ENCODE results near the gene SHB. TPM values are rescaled to one million over a fixed set of nuclear protein-coding genes. Genes with fewer than 3 reads are reported as not detected.

Gene SHB
- total and polyA plus RNA-seq, 11 donors, result 7.8 to 31.4 (median 21.4) TPM

DNA sequence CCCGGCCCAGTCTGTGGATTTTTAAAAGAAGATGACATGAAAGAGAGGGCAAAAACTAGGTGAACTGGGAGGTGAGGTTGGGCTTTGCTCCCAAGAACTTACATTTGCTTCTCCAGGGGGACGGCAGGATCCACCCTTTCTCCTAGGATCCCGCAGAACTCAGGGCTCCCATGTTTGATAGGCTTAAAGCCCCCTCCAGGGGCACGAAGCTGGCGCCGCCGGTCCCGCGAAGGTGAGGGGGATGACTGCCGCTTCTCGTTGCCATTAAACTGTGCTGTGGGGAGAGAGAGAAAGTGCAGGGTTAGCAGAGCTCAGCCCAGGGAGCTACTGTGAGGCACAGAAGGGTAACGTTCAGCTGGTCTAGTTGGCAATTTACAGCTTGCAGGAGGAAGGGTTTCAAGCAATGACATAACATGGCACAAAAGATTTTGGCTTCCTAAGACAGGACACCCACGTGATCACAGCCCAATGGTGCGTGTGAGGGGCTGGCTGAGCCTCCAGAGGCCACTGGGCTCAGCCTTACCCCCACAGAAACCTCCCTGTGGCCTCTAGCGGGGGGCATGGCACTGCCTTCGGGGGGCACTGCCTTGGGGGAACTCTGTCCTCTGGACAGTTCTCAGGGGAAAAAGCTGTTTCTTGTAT, 113.1 kb downstream of the SHB start:
- ATAC-seq (no peak), DNase-seq (peak in 1 of 5 donors; percentile 12)
- WGBS, 4 donors, result 94 to 96% (median 95%) methylated on average over 12 to 16 of the region's 16 CpGs
- H3K27ac ChIP-seq, result no peak overlapping the region
- no peaks in the 10 kb centered on the region for H3K27me3 ChIP-seq
- peaks cover 0 to 26% (median 9%) of the 10 kb centered on the region in 9 donors for H3K36me3 ChIP-seq
- no peaks in the 10 kb centered on the region for H3K9me3 ChIP-seq
- H3K4me3 ChIP-seq, result no peak overlapping the region
- TF ChIP-seq, protein P1, sequence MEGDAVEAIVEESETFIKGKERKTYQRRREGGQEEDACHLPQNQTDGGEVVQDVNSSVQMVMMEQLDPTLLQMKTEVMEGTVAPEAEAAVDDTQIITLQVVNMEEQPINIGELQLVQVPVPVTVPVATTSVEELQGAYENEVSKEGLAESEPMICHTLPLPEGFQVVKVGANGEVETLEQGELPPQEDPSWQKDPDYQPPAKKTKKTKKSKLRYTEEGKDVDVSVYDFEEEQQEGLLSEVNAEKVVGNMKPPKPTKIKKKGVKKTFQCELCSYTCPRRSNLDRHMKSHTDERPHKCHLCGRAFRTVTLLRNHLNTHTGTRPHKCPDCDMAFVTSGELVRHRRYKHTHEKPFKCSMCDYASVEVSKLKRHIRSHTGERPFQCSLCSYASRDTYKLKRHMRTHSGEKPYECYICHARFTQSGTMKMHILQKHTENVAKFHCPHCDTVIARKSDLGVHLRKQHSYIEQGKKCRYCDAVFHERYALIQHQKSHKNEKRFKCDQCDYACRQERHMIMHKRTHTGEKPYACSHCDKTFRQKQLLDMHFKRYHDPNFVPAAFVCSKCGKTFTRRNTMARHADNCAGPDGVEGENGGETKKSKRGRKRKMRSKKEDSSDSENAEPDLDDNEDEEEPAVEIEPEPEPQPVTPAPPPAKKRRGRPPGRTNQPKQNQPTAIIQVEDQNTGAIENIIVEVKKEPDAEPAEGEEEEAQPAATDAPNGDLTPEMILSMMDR (IDR thresholded peaks at IDR 0.05), result no peak
- TF ChIP-seq POLR2A (IDR thresholded peaks at IDR 0.05), result no peak
- peaks cover 0 to 49% (median 19%) of the 10 kb centered on the region in 12 donors for H3K4me1 ChIP-seq
- intact Hi-C loops (cut with DNase I), result no loop called here

DNA sequence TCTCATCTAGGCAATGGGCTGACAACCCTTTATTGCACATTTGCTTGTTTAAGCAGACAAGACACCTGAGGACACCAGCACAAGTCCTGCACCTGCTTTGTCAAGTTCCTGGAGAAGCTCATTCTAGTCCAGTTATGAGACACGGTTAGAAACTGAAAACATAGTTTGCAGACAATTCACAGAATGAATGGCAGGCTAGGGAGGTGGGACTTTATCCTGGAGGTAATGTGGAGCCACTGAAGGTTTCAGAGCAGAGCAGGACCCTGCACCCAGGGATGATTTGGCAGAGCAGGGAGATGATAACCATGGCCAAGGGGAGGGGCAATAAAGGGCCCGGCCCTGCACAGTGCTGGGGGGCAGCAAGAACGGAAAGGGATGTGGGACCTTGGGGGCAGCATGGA, 114.4 kb downstream of the SHB start:
- intact Hi-C loops (cut with DNase I), result loop anchor here in 2 of 10 donors (5.0 kb wide), 2 partner anchors 37 to 48 kb away; no protein-coding TSS in a partner anchor
- no peak for TF ChIP-seq POLR2A (IDR thresholded peaks at IDR 0.05)
- TF ChIP-seq, protein P1 (IDR thresholded peaks at IDR 0.05), result no peak
- peak in 1 of 5 donors; percentile 36 for DNase-seq
- H3K27me3 ChIP-seq, result no peaks in the 10 kb centered on the region
- no peaks in the 10 kb centered on the region for H3K9me3 ChIP-seq
- 41 to 52% (median 47%) methylated on average over 3 of the region's 3 CpGs for WGBS, 4 donors
- peaks cover 0 to 53% (median 20%) of the 10 kb centered on the region in 12 donors for H3K4me1 ChIP-seq
- H3K27ac ChIP-seq, result peak overlapping the region in 3 of 12 donors; percentile 17 to 54 (median 46)
- H3K36me3 ChIP-seq, result peaks cover 0 to 37% (median 9%) of the 10 kb centered on the region in 9 donors
- no peak for ATAC-seq
- H3K4me3 ChIP-seq, result no peak overlapping the region

DNA sequence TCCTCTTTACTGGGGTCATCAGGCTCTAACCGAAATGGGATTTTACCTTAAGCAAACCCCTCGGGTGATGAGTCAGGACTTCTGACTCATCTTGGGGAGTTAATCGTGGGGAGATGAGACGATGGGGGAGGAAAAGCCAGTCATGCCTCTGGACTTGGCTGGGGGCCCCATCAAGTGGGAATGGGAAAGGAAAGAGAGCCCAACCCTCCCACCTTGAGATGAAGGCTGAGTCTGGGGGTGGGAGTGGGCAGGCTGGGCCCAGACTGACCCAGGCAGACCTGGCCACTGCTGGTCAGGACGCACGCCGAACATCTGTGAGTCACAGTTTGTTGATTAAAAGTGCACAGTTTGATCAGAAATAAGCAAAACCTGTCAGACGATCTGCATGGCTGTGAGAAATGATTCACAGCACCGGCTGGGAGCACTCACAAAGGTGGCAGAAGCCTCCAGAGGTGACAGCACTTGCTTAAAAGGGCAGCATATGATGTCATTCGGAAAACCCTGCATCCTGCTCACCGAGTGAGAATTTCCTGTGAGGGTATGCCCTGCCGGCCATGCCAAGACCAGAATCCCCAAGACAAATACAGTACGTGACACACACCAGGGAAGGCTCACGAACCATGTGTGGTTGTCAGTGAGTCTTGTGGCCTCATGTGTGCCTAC, 115.1 kb downstream of the SHB start:
- no peak overlapping the region for H3K4me3 ChIP-seq
- H3K4me1 ChIP-seq, result peaks cover 0 to 56% (median 20%) of the 10 kb centered on the region in 12 donors
- H3K9me3 ChIP-seq, result no peaks in the 10 kb centered on the region
- intact Hi-C loops (cut with DNase I), result loop anchor here in 2 of 10 donors (5.0 kb wide), 2 partner anchors 37 to 48 kb away; no protein-coding TSS in a partner anchor
- TF ChIP-seq, protein P1 (IDR thresholded peaks at IDR 0.05), result no peak
- no peak for TF ChIP-seq POLR2A (IDR thresholded peaks at IDR 0.05)
- DNase-seq, result peak in 2 of 5 donors; percentile 28 to 62
- H3K27me3 ChIP-seq, result no peaks in the 10 kb centered on the region
- peaks cover 0 to 37% (median 9%) of the 10 kb centered on the region in 9 donors for H3K36me3 ChIP-seq
- peak; percentile 42 to 75 (median 58) for ATAC-seq
- peak overlapping the region in 7 of 12 donors; percentile 17 to 73 (median 46) for H3K27ac ChIP-seq
- 48 to 71% (median 58%) methylated on average over 14 of the region's 14 CpGs for WGBS, 4 donors

DNA sequence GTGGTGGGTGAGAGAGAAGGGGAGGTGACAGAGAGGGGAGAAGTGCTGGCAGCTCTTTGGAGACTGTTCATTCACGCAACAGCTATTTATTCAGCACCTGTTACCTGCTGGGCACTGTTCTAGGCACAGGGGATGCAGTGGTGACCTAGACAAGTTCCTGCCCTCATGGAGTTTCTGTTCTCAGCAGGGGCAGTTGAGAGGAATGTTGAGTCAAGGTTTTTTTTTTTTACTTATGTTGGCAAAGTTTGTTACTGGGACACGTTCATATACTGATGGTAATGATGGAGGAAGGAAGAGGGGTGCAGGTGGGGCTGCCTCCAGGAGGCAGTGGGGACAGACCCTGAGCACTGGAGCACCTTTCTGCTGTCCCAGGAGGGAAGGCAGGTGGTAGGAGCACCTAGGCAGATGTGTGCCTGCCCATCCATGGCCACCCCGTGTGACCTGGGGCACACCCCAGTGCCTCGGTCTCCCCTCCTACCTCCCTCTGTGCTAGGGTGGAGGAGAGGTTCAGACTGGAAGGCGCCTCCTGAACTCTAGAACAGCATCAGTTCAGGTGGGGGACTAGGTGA, 115.7 kb downstream of the SHB start:
- ATAC-seq, result no peak
- peaks cover 0 to 56% (median 20%) of the 10 kb centered on the region in 12 donors for H3K4me1 ChIP-seq
- no peaks in the 10 kb centered on the region for H3K9me3 ChIP-seq
- peak overlapping the region in 5 of 12 donors; percentile 17 to 73 (median 46) for H3K27ac ChIP-seq
- intact Hi-C loops (cut with DNase I), result loop anchor here in 2 of 10 donors (5.0 kb wide), 2 partner anchors 36 to 49 kb away; no protein-coding TSS in a partner anchor
- DNase-seq, result peak in 1 of 5 donors; percentile 10
- peaks cover 0 to 40% (median 11%) of the 10 kb centered on the region in 9 donors for H3K36me3 ChIP-seq
- no peak overlapping the region for H3K4me3 ChIP-seq
- no peaks in the 10 kb centered on the region for H3K27me3 ChIP-seq
- TF ChIP-seq POLR2A (IDR thresholded peaks at IDR 0.05), result no peak
- TF ChIP-seq, protein P1 (IDR thresholded peaks at IDR 0.05), result no peak
- WGBS, 4 donors, result 89 to 94% (median 91%) methylated on average over 3 to 5 of the region's 5 CpGs
